HG03196 (cell line): ENCODE results near the gene ERMARD.

ENCODE experiments used
- ATAC-seq: cut with Tn5 transposase; IDR thresholded peaks from one replicate; pipeline ENCODE4 v1.9.1; 2021; ENCODE audit not compliant: unreplicated experiment

Gene ERMARD

GRCh38 chr6:169783401-169783800, 32.0 kb downstream of the ERMARD start:
- no peak for ATAC-seq

GRCh38 chr6:169783971-169784820, 32.8 kb downstream of the ERMARD start:
- no peak for ATAC-seq

GRCh38 chr6:169784821-169785340, 33.5 kb downstream of the ERMARD start:
- ATAC-seq = no peak

- no peak for ATAC-seq
These were observed 34.1 kb downstream of the ERMARD start for GRCh38 chr6:169785566-169785965.

- ATAC-seq = no peak
These were observed 34.9 kb downstream of the ERMARD start for GRCh38 chr6:169786349-169786748.

- ATAC-seq = no peak
These were observed 36.4 kb downstream of the ERMARD start for GRCh38 chr6:169787797-169788196.

- no peak for ATAC-seq
These were observed 37.4 kb downstream of the ERMARD start for GRCh38 chr6:169788809-169789145.

GRCh38 chr6:169789146-169789943, 37.9 kb downstream of the ERMARD start:
- ATAC-seq = no peak

- peak; percentile 97 for ATAC-seq
These were observed 38.8 kb downstream of the ERMARD start for GRCh38 chr6:169789944-169790927.

- no peak for ATAC-seq
These were observed 40.3 kb downstream of the ERMARD start for GRCh38 chr6:169791721-169792131.

GRCh38 chr6:169792306-169793015, 41.0 kb downstream of the ERMARD start:
- ATAC-seq = no peak

- ATAC-seq = no peak
These were observed 42.0 kb downstream of the ERMARD start for GRCh38 chr6:169793408-169793807.

- no peak for ATAC-seq
These were observed 43.1 kb downstream of the ERMARD start for GRCh38 chr6:169794317-169795055.

- ATAC-seq = no peak
These were observed 43.8 kb downstream of the ERMARD start for GRCh38 chr6:169795196-169795595.

GRCh38 chr6:169798764-169799473, 47.5 kb downstream of the ERMARD start:
- no peak for ATAC-seq

- ATAC-seq = no peak
These were observed 48.1 kb downstream of the ERMARD start for GRCh38 chr6:169799474-169799926.

- ATAC-seq = no peak
These were observed 48.8 kb downstream of the ERMARD start for GRCh38 chr6:169800116-169800667.

GRCh38 chr6:169800668-169801395, 49.4 kb downstream of the ERMARD start:
- no peak for ATAC-seq
